CD4-positive, alpha-beta T cell treated with Interleukin-17A for 4 hours (primary cell): ENCODE data around the gene CHPT1.

Source experiments
- DNase-seq: peaks from one replicate; pipeline ENCODE4 v3.0.0-alpha.2; 2020; ENCODE audit warnings: mixed read lengths

The CHPT1 gene

DNA sequence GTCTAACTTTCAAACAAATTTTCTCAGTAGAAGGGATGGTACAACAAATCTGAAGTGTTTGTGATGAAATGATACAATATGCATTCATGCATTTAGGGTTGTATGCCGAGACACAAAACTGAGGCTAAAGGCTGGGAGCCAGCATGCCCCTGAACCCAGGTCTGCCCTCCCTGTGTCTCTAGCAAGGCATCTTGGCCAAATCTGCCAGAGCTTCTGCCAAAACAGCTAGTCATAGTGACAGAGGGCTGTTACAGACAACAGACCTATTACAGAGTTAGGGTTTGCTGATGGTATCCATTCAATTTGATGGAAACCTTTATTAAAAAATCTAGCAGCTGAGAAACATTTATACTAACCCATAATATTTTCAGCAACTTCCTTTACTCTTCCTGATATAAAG is 11.3 kb upstream of the CHPT1 start:
- no peak for DNase-seq

- no peak for DNase-seq
Measured at GRCh38 chr12:101690544-101691098, 6.8 kb upstream of the CHPT1 start.

GRCh38 chr12:101691503-101692096 is 5.8 kb upstream of the CHPT1 start:
- no peak for DNase-seq

GRCh38 chr12:101694297-101694848 is 3.1 kb upstream of the CHPT1 start:
- DNase-seq: no peak

DNA sequence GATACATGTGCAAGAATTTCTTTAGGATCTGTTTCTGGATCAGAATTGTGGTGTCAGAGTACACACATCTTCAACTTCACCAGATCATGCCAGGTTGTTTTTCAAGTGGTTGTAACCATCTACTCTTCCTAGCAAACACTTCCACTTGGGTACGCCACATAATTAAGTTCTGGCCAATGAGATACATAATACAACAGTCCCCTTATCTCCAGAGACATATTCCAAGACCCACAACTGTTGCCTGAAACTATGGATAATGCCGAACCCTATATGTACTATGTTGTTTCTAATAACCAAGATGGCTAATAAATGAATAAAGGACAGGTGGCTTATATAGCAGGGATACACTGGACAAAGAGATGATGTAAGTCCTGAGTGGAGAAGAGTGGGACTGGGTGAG is 2.5 kb upstream of the CHPT1 start:
- DNase-seq: no peak

GRCh38 chr12:101695706-101696105 is 1.7 kb upstream of the CHPT1 start:
- no peak for DNase-seq

DNA sequence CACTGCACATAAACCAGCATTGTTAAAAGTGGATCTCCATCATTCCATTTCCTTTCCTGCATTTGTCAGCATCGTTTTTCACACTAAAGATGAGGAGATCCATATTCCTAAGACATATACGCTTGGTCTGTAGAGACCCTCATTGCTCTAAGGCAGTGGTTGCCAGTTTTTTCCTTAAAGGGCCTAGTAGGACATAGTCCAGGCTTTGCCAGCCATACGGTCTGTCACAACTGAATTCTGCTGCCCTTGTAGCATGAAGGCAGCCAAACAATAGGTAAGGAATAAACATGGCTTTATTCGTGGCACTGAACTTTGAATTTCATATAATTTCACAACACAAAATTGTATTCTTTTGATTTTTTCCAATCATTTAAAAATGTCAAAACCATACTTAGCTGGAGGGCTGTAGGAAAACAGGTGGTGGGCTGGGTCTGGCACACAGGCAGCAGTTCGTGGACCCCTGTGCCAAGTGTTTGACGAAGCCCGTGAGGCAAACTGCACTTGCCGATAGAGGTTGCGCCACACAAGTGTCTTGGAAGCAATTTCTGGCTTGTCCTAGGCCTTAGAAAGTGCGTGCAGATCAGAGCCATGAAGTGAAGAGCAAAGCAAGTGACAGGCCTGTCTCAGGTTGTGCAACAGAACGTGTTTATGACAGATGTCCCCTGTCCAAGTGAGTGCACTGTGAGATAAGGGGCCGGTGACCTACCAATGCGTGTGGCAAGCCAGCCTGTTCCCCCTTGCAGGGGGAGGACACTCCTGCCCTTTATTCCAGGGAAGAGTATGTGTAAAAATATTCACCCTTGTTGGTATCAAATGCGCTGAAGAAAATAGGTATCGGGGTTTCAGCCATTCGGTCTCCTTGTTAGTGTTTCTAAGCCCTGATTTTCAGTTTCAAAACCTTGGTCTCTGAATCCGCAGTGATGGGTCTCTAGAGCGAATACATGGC is 916 bp upstream of the CHPT1 start:
- peak; percentile 32 for DNase-seq

DNA sequence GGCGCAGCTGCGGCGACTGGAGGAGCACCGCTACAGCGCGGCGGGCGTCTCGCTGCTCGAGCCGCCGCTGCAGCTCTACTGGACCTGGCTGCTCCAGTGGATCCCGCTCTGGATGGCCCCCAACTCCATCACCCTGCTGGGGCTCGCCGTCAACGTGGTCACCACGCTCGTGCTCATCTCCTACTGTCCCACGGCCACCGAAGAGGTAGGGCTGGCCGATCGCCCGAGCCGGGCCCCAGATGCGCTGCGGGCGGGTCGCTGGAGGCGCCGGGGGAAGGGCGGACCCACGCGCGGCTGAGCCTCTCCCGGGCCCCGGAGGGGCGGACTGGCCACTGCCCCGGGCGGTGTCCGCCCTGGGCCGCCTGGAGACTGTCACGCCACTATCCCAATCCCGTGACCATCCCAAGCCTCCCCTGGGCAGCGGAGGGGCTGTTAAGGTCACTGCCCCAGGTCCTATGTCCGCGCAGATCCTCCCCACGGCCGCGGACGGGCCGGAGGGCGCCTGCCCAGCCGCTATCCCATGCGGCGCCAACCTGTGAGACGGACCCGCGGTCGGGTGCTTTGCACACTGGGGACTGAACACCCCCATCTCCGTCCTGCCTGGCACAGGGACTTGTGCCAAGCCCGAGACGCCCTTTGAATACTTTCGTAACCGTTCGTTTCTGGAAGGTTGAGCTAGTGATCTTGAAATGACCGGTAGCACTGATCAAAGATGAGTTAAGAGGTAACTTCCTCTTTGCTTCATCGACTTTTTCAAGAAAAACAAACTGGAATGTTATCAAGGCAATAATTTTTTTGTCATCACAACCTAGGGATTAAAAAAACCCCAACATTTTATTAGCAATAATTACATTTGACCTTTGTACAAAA is 725 bp downstream of the CHPT1 start:
- DNase-seq: peak; percentile 21

DNA sequence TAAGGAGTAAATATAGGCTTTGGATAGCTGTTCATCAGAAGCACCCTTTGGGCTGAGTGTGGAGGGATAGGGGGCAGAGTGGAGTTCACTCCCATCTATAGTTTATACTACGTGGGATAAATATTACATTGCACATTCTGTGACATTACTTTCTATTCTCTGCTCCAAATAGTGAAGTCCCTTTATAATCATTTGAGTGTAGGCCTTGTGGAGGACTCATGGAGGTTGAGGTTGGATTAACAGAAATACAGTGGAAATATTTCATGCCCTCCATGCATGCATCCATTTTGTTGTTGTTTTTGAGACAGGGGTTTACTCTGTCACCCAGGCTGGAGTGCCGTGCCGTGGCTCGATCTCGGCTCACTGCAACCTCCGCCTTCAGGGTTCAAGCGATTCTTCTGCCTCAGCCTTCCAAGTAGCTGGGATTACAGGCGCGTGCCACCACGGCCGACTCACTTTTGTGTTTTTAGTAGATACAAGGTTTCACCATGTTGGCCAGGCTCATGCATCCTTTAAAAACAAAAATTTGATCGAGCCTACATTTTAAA is 1.4 kb downstream of the CHPT1 start:
- peak; percentile 14 for DNase-seq

DNA sequence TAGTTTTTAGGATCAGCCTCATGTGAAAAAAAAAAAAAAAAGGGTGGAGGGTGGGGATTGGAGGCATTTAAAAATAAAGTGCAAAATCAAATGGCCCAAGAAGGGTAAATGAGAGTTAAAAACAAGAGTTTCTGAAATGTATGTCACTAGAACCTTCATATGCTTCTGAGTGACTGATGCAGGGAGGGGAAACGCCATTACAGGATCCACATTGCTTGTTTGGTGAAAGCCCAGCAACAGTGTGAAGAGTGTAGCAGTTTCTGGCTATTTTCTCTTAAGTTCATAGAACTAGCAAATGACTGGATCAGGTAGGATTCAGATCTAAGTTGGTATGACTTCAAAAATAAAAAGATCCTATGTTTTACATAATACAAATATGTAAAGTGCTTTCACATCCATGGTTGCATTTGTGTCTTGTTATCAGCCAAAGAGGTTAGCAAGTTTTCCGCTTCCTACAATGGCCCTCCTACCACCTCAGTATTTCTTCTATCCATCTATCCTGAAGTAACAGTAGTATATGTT is 2.9 kb downstream of the CHPT1 start:
- no peak for DNase-seq

DNA sequence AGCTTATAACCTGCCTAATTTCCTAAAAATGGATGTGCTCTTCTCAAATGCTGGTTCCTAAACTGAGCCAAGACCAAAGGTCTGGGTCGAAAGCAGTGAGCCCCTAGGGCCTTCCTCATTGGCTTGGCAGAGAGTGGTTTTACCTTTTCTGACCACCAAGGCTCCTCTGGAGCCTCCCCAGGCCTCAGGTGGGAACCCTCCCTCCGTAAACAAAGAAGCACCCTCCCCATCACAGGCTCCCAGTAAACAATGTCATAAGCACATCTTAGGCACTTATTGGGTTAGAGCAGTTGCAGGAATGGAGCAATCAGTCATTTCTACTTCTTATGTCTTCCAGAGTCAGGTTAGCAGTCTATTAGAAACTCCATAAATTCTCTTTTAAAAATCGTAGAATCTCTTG is 6.0 kb downstream of the CHPT1 start:
- DNase-seq: no peak

GRCh38 chr12:101706403-101706802 is 9.0 kb downstream of the CHPT1 start:
- DNase-seq: no peak

- DNase-seq: no peak
Measured at GRCh38 chr12:101707131-101707782, 9.8 kb downstream of the CHPT1 start.

DNA sequence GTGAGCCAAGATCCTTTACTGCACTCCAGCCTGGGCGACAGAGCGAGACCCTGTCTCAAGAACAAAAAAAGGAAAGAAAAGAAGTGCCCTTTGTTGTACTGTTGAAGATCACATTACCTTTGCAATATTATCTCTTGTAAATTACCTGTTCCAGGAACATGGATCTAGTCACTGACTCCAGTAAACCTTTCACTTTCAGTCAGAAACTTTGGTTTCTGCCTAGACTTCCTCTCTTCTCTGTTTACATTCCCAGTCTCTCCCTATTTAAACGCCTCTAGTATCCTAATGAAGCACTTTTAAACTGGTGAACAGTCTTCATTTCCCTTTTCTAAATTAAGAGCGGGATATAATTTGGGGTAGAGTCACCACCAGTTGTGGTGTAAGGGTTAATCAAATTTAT is 12.8 kb downstream of the CHPT1 start:
- no peak for DNase-seq

DNA sequence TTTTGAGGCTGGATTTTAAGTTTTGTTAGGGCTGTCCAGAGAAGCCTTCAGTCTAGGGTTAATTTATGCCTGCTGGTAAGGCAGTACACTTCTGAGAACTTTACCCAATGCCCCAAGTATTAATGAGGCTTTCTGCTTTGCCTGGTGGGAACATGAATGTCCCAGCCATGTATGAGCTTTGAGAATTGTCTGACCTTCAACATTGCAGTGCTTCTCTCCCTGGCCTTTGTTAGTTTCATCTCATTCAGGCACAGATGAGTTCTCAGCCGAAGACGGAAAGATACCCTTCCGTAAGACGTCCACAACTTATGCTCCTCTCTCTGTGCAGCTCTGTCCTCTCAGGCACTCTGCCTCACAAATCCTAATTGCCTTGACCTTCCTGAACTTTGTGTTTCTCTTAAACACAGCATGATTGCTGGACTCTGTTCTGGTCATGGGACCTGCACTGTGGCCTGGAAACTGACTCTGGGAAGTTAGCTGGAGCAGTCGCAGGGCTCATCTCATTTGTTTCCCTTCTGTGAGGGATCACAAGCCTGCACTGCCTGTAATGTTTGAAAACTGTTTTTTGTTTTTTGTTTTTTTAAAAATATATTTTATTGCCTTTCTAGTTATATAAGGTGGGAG is 15.7 kb downstream of the CHPT1 start:
- DNase-seq: no peak

DNA sequence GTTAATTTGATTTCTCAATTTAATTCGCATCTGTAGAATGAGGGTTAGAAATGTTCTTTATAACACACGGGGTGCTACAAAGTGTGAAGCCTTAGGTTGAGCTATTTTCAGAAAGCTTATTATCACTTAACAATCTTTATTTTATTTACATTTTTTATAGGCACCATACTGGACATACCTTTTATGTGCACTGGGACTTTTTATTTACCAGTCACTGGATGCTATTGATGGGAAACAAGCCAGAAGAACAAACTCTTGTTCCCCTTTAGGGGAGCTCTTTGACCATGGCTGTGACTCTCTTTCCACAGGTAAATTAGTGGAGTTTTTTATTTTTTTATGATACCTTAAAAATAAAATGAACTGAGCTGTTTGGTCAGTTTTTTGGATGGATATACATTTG is 16.5 kb downstream of the CHPT1 start:
- no peak for DNase-seq

- no peak for DNase-seq
Measured at GRCh38 chr12:101714877-101715444, 17.5 kb downstream of the CHPT1 start.

- no peak for DNase-seq
Measured at GRCh38 chr12:101719566-101719965, 22.1 kb downstream of the CHPT1 start.

DNA sequence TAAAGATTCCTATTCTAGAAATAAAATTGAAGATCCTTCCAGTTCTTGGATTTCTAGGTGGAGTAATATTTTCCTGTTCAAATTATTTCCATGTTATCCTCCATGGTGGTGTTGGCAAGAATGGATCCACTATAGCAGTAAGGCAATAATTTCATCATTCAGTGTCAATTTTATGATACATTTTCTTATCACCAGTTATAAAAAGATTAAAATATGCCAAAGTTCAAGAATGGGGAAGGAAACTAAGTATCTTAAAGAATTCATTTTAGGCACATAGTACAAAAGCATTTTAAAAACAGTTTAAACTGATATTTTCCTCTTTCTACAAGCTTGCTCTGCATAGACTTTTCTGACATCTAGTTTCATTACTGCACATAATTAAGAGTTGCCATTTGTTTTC is 22.7 kb downstream of the CHPT1 start:
- DNase-seq: no peak

DNA sequence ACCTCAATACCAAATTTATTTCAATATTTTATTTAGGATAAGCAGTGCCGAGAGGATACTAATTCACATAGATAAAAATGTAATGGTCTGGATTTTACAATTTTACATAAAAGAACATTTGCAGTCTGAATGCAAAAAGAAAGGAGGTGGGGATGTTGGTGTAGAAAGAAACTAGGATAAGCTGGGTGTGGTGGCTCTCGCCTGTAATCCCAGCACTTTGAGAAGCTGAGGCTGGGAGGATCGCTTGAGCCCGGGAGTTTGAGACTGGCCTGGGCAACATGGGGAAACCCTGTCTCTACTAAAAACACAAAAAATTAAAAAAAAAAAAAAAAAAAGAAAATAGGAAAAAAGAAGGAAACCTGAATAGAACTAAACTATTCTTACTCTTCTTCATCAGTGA is 25.0 kb downstream of the CHPT1 start:
- no peak for DNase-seq

- DNase-seq: no peak
Measured at GRCh38 chr12:101727098-101727497, 29.7 kb downstream of the CHPT1 start.
